Naive thymus-derived CD8-positive, alpha-beta T cell (primary cell): ENCODE measurements around the gene OPRM1. TPM values are rescaled to one million over a fixed set of nuclear protein-coding genes. Genes with fewer than 3 reads are reported as not detected.

Experiments used
- ATAC-seq, 2 donors: fragments of 150-1000 bp; cut with Tn5 transposase in 1 of 2; sonication (Bioruptor Pico), chemical (Tn5 transposase) in 1 of 2; 1 replicate in 1 of 2; 2 replicates in 1 of 2; pipeline ENCODE4 v1.10.0; 2021; ENCODE audit warnings: mild to moderate bottlenecking in 2 of 2, moderate library complexity in 2 of 2
- POLR2A ChIA-PET: fragments of 350-600 bp; sonication (Branson Sonifier 250); formaldehyde crosslinking; loops from one replicate; lab custom pipeline; 2021; ENCODE audit warnings: antibody characterized with exemption; lab: Charles Lee
- DNase-seq, 10 donors: peaks; one replicate each; pipeline versions ENCODE4 v3.0.0 to v3.0.0-alpha.2; 2020 to 2022
- H3K27ac Mint-ChIP-seq, 10 donors: one replicate each; pipeline ENCODE4 v1.8.0; 2020 to 2022; ENCODE audit warnings: mild to moderate bottlenecking in 10 of 10, mixed read lengths in 10 of 10, moderate library complexity in 4 of 10, inconsistent platforms in 1 of 10
- H3K27me3 Mint-ChIP-seq, 5 donors: one replicate each; pipeline ENCODE4 v1.8.0; 2021 to 2022; ENCODE audit warnings: mixed read lengths in 5 of 5
- H3K36me3 Mint-ChIP-seq, 3 donors: one replicate each; pipeline ENCODE4 v1.8.0; 2020 to 2022; ENCODE audit warnings: mixed read lengths in 3 of 3, mild to moderate bottlenecking in 2 of 3, inconsistent platforms in 1 of 3
- H3K4me1 Mint-ChIP-seq, 4 donors: one replicate each; pipeline ENCODE4 v1.8.0; 2021 to 2022; ENCODE audit warnings: mixed read lengths in 4 of 4
- H3K4me3 Mint-ChIP-seq, 10 donors: one replicate each; pipeline ENCODE4 v1.8.0; 2020 to 2022; ENCODE audit warnings: mild to moderate bottlenecking in 10 of 10, mixed read lengths in 10 of 10, moderate library complexity in 6 of 10, inconsistent platforms in 1 of 10
- H3K9me3 Mint-ChIP-seq, 9 donors: one replicate each; pipeline ENCODE4 v1.8.0; 2020 to 2022; ENCODE audit warnings: mixed read lengths in 9 of 9, mild to moderate bottlenecking in 3 of 9, inconsistent platforms in 1 of 9, moderate library complexity in 1 of 9
- polyA plus RNA-seq, 3 donors: library from polyadenylated mRNA; unstranded; fragments of 300-500 nt; fragmentation: Illumina TruSeq; gene quantifications; one replicate each; pipeline ENCODE4 v1.2.3, GENCODE V29; 2021
- total RNA-seq, 8 experiments: library from RNA in 2 of 8; stranded (reverse) in 2 of 8; gene quantifications; one replicate each; pipeline ENCODE4 v1.2.3 and lab custom pipeline; 2021 to 2026

The OPRM1 gene
- total and polyA plus RNA-seq, 5 experiments from 2014 or later, result not detected

GRCh38 chr6:154276810-154277628 lies 238.0 kb downstream of the OPRM1 start:
- peak overlapping the region; percentile 65 to 86 (median 76) for H3K4me3 Mint-ChIP-seq
- peak overlapping the region in 9 of 10 donors; percentile 63 to 89 (median 80) for H3K27ac Mint-ChIP-seq
- no peaks in the 10 kb centered on the region for H3K27me3 Mint-ChIP-seq
- POLR2A ChIA-PET, result interaction anchor here (0.6 to 2.0 kb wide), 12 partner anchors 21 to 133 kb away, joined by 3 to 9 read pairs (median 6); no protein-coding TSS in a partner anchor
- DNase-seq (peak in 3 of 10 donors; percentile 66 to 69 (median 67)), ATAC-seq (peak; percentile 73 to 90)
- H3K9me3 Mint-ChIP-seq, result no peaks in the 10 kb centered on the region
- no peaks in the 10 kb centered on the region for H3K36me3 Mint-ChIP-seq
- H3K4me1 Mint-ChIP-seq, result peaks cover 20 to 43% (median 40%) of the 10 kb centered on the region in 4 donors

- POLR2A ChIA-PET, result interaction anchor here (0.6 to 2.0 kb wide), 10 partner anchors 22 to 123 kb away, joined by 3 to 9 read pairs (median 6); no protein-coding TSS in a partner anchor
- no peaks in the 10 kb centered on the region for H3K9me3 Mint-ChIP-seq
- H3K36me3 Mint-ChIP-seq, result no peaks in the 10 kb centered on the region
- peak overlapping the region; percentile 65 to 86 (median 76) for H3K4me3 Mint-ChIP-seq
- no peaks in the 10 kb centered on the region for H3K27me3 Mint-ChIP-seq
- DNase-seq (peak in 2 of 10 donors; percentile 10 to 24), ATAC-seq (peak; percentile 36 to 65)
- peaks cover 20 to 43% (median 40%) of the 10 kb centered on the region in 4 donors for H3K4me1 Mint-ChIP-seq
- H3K27ac Mint-ChIP-seq, result peak overlapping the region; percentile 41 to 87 (median 78)
Measured at GRCh38 chr6:154277629-154278017, 238.6 kb downstream of the OPRM1 start.

DNA sequence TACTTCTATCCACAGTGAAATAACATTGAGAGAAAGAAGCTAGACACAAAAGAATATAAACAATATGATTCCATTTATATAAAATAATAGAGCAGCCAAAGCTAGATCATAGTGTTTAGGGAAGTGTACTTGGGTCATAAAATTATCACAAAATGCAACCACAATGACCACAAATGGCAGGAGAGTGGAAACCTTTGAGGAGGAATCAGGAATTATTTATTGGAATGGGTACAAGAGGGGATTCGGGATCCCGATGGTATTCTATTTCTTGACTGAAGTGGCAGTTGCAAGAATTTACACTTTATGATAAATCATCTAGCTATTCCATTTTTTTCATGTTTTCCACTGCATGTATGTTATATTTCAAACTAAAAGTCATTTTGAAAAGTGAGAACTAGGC lies 241.5 kb downstream of the OPRM1 start:
- Mint-ChIP-seq H3K36me3 (no peaks in the 10 kb centered on the region), H3K27ac (no peak overlapping the region), H3K27me3 (no peaks in the 10 kb centered on the region), H3K4me3 (no peak overlapping the region), H3K9me3 (peaks cover 0 to 2% (median 0%) of the 10 kb centered on the region in 9 donors), H3K4me1 (peaks cover 11 to 27% (median 26%) of the 10 kb centered on the region in 4 donors)
- POLR2A ChIA-PET, result no interaction called here
- no peak for DNase-seq
- ATAC-seq, result no peak

DNA sequence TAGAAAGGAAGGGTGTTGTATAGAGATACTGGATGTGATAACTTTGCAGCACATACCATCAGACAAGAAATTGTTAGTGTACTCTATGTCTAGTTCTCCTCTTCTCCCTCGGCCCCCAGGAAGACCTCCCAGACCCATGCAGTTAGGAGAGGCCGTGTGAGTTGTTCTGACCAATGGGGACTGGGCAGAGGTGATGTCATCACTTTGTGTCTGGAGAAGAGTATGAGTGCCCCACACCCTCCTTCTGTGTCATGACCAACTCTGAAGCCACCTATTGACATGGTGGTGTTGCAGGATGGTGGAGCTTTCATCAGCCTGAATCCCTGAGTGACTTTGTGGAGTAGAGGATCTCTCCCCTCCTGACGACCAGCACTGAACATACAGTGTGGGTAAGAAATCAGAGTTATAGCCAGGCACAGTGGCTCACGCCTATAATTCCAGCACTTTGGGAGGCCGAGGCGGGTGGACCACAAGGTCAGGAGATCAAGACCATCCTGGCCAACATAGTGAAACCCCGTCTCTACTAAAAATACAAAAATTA lies 245.3 kb downstream of the OPRM1 start:
- Mint-ChIP-seq H3K27me3 (no peaks in the 10 kb centered on the region), H3K4me1 (no peaks in the 10 kb centered on the region), H3K4me3 (no peak overlapping the region), H3K36me3 (no peaks in the 10 kb centered on the region), H3K27ac (no peak overlapping the region), H3K9me3 (peaks cover 0 to 8% (median 0%) of the 10 kb centered on the region in 9 donors)
- ATAC-seq (no peak), DNase-seq (no peak)
- POLR2A ChIA-PET, result no interaction called here

- Mint-ChIP-seq H3K4me3 (no peak overlapping the region), H3K36me3 (no peaks in the 10 kb centered on the region), H3K4me1 (no peaks in the 10 kb centered on the region), H3K9me3 (peaks cover 0 to 10% (median 2%) of the 10 kb centered on the region in 9 donors), H3K27me3 (no peaks in the 10 kb centered on the region), H3K27ac (no peak overlapping the region)
- no peak for DNase-seq
- ATAC-seq, result no peak
- POLR2A ChIA-PET, result no interaction called here
Measured at GRCh38 chr6:154285826-154286225, 246.8 kb downstream of the OPRM1 start.

GRCh38 chr6:154289818-154290508 lies 250.9 kb downstream of the OPRM1 start:
- POLR2A ChIA-PET, result interaction anchor here (0.7 kb wide), 1 partner anchor 87 kb away, joined by 3 read pairs; no protein-coding TSS in a partner anchor
- DNase-seq (no peak), ATAC-seq (no peak)
- H3K27ac Mint-ChIP-seq, result no peak overlapping the region
- no peak overlapping the region for H3K4me3 Mint-ChIP-seq
- no peaks in the 10 kb centered on the region for H3K4me1 Mint-ChIP-seq
- peaks cover 0 to 10% (median 1%) of the 10 kb centered on the region in 9 donors for H3K9me3 Mint-ChIP-seq
- no peaks in the 10 kb centered on the region for H3K36me3 Mint-ChIP-seq
- no peaks in the 10 kb centered on the region for H3K27me3 Mint-ChIP-seq

DNA sequence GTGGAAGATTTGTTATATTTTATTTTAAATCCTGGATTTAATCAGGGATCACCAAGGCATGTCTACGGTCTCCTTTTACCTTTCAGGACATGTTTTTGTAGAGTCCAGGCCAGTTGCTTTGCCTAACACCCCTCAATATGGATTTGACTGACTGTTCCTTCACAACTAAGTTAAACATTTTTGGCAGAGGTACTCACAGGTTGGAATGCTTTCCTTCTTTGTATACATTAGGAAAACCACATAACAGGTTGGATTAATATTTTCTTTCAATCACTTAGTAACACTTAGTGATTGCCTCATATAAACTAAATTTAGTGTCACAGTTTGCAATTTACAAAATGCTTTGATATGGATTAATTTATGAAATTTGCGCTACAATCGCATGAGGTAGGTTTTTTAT lies 253.0 kb downstream of the OPRM1 start:
- ATAC-seq (no peak), DNase-seq (no peak)
- H3K9me3 Mint-ChIP-seq, result peaks cover 0 to 10% (median 0%) of the 10 kb centered on the region in 9 donors
- no peaks in the 10 kb centered on the region for H3K36me3 Mint-ChIP-seq
- no peak overlapping the region for H3K27ac Mint-ChIP-seq
- no peaks in the 10 kb centered on the region for H3K27me3 Mint-ChIP-seq
- H3K4me1 Mint-ChIP-seq, result no peaks in the 10 kb centered on the region
- POLR2A ChIA-PET, result no interaction called here
- H3K4me3 Mint-ChIP-seq, result no peak overlapping the region

GRCh38 chr6:154292855-154293519 lies 253.9 kb downstream of the OPRM1 start:
- DNase-seq, result no peak
- POLR2A ChIA-PET, result no interaction called here
- ATAC-seq, result no peak
- H3K9me3 Mint-ChIP-seq, result peaks cover 0 to 10% (median 0%) of the 10 kb centered on the region in 9 donors
- H3K27me3 Mint-ChIP-seq, result no peaks in the 10 kb centered on the region
- no peak overlapping the region for H3K4me3 Mint-ChIP-seq
- H3K27ac Mint-ChIP-seq, result no peak overlapping the region
- H3K36me3 Mint-ChIP-seq, result no peaks in the 10 kb centered on the region
- no peaks in the 10 kb centered on the region for H3K4me1 Mint-ChIP-seq

DNA sequence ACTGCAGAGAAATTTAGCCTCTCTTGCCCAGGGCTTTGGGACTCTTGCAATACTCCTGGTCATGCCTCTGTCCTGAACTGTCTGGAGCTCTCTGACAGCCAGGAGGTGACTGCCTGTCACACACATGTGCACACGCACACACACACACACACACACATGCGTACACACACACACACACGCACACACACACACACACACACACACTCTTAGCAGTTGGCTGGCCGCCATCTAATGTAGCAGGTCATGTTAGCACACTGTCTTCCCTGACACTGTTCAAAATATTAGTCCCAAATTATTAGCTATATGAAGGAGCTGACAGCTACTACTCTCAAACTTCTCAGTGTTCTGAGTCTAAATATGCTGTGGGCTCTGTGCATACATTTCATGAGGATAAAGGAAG lies 256.7 kb downstream of the OPRM1 start:
- POLR2A ChIA-PET, result no interaction called here
- no peak overlapping the region for H3K27ac Mint-ChIP-seq
- H3K36me3 Mint-ChIP-seq, result no peaks in the 10 kb centered on the region
- peaks cover 0 to 2% (median 0%) of the 10 kb centered on the region in 4 donors for H3K4me1 Mint-ChIP-seq
- H3K4me3 Mint-ChIP-seq, result no peak overlapping the region
- ATAC-seq, result no peak
- no peaks in the 10 kb centered on the region for H3K27me3 Mint-ChIP-seq
- no peak for DNase-seq
- H3K9me3 Mint-ChIP-seq, result no peaks in the 10 kb centered on the region
